GM21367 (cell line): Measurements from ENCODE around the gene SUPT5H.

Experiments used
- ATAC-seq: cut with Tn5 transposase; IDR thresholded peaks from one replicate; pipeline ENCODE4 v1.9.1; 2021; ENCODE audit not compliant: unreplicated experiment

SUPT5H gene

GRCh38 chr19:39409208-39410016, 36.0 kb upstream of the SUPT5H start:
- no peak for ATAC-seq

- no peak for ATAC-seq
Measured at GRCh38 chr19:39410017-39410830, 35.2 kb upstream of the SUPT5H start.

- no peak for ATAC-seq
Measured at GRCh38 chr19:39410831-39411080, 34.6 kb upstream of the SUPT5H start.

- ATAC-seq = no peak
Measured at GRCh38 chr19:39411081-39411831, 34.1 kb upstream of the SUPT5H start.

- peak; percentile 12 for ATAC-seq
Measured at GRCh38 chr19:39411832-39412099, 33.6 kb upstream of the SUPT5H start.

GRCh38 chr19:39412100-39412866, 33.1 kb upstream of the SUPT5H start, which contains the start of gene PLEKHG2:
Gene PLEKHG2 (plus strand): TSS chr19:39412669. CDS start chr19:39414087, 1,418 bp downstream.
- ATAC-seq = peak; percentile 27

GRCh38 chr19:39412867-39413271, 32.5 kb upstream of the SUPT5H start:
- ATAC-seq = no peak

- no peak for ATAC-seq
Measured at GRCh38 chr19:39413272-39413910, 32.0 kb upstream of the SUPT5H start.

- ATAC-seq = no peak
Measured at GRCh38 chr19:39413911-39414608, 31.3 kb upstream of the SUPT5H start.

GRCh38 chr19:39415111-39416046, 30.0 kb upstream of the SUPT5H start:
- no peak for ATAC-seq

- ATAC-seq = no peak
Measured at GRCh38 chr19:39416152-39417120, 28.9 kb upstream of the SUPT5H start.

- no peak for ATAC-seq
Measured at GRCh38 chr19:39417463-39418181, 27.8 kb upstream of the SUPT5H start.

- ATAC-seq = no peak
Measured at GRCh38 chr19:39419003-39419402, 26.4 kb upstream of the SUPT5H start.

- no peak for ATAC-seq
Measured at GRCh38 chr19:39420769-39421168, 24.6 kb upstream of the SUPT5H start.

GRCh38 chr19:39422020-39422419, 23.4 kb upstream of the SUPT5H start:
- ATAC-seq = no peak

GRCh38 chr19:39423258-39424086, 21.9 kb upstream of the SUPT5H start:
- ATAC-seq = no peak
